HepG2 (cell line): Measurements from ENCODE around the gene ADAM15. TPM values are rescaled to one million over a fixed set of nuclear protein-coding genes. Genes with fewer than 3 reads are reported as not detected.

Source experiments
- ARNT2 ChIP-seq: sonication (generic); formaldehyde crosslinking; IDR thresholded peaks from 2 replicates; pipeline ENCODE4 v1.8.0; 2022; ENCODE audit warnings: mild to moderate bottlenecking, low read depth, missing genetic modification reagents, moderate library complexity
- ATM ChIP-seq: fragments of 450-650 bp; IDR thresholded peaks from 2 replicates; pipeline ENCODE4 v1.7.1; 2017; ENCODE audit warnings: mild to moderate bottlenecking, borderline replicate concordance
- CREB1 ChIP-seq, 2 experiments: fragments of 450-650 bp in 1 of 2; IDR thresholded peaks; 2 replicates each; pipeline ENCODE4 v1.6.1; 2016 to 2017; ENCODE audit warnings: control low read depth in 1 of 2, mild to moderate bottlenecking in 1 of 2, missing compliant biosample characterization in 1 of 2, missing genetic modification characterization in 1 of 2
- HDAC2 ChIP-seq: sonication (generic); formaldehyde crosslinking; IDR thresholded peaks from 2 replicates; pipeline ENCODE4 v1.4.0; 2020; ENCODE audit warnings: missing genetic modification reagents
- IRF1 ChIP-seq: sonication (generic); formaldehyde crosslinking; IDR thresholded peaks from 2 replicates; pipeline ENCODE4 v1.4.0; 2020; ENCODE audit warnings: low read depth, mild to moderate bottlenecking, missing genetic modification reagents
- KLF16 ChIP-seq, 2 experiments: sonication (generic) in 1 of 2; formaldehyde crosslinking in 1 of 2; IDR thresholded peaks; 2 replicates each; pipeline versions ENCODE4 v1.6.1 to v1.8.0; 2016 to 2023; ENCODE audit warnings: missing genetic modification reagents in 2 of 2, missing compliant biosample characterization in 1 of 2
- NFRKB ChIP-seq: fragments of 450-650 bp; IDR thresholded peaks from 2 replicates; pipeline ENCODE4 v1.6.1; 2017
- NONO ChIP-seq, 2 experiments: fragments of 450-650 bp in 1 of 2; sonication (generic) in 1 of 2; formaldehyde crosslinking in 1 of 2; IDR thresholded peaks in 1 of 2; conservative IDR thresholded peaks in 1 of 2; 2 replicates each; pipeline versions ENCODE4 v1.6.1 to v1.8.0; 2017 to 2022; ENCODE audit warnings: mild to moderate bottlenecking in 1 of 2, missing genetic modification reagents in 1 of 2, moderate library complexity in 1 of 2
- PLRG1 ChIP-seq: fragments of 450-650 bp; conservative IDR thresholded peaks from 2 replicates; pipeline ENCODE4 v1.6.1; 2016
- POLR2AphosphoS5 ChIP-seq: IDR thresholded peaks from 2 replicates; pipeline ENCODE4 v1.6.1; 2012; ENCODE audit warnings: low read depth, low read length
- RBFOX2 ChIP-seq: fragments of 200-400 bp; formaldehyde crosslinking; IDR thresholded peaks from 2 replicates; pipeline ENCODE4 v1.6.1; 2017; ENCODE audit warnings: low read depth, mild to moderate bottlenecking, low read length
- RORA ChIP-seq: sonication (generic); formaldehyde crosslinking; IDR thresholded peaks from 2 replicates; pipeline ENCODE4 v1.5.0; 2020; ENCODE audit warnings: mild to moderate bottlenecking, missing genetic modification reagents, moderate library complexity
- SP140L ChIP-seq: sonication (generic); formaldehyde crosslinking; IDR thresholded peaks from 2 replicates; pipeline ENCODE4 v1.4.0; 2020; ENCODE audit warnings: missing genetic modification reagents, borderline replicate concordance
- SSRP1 ChIP-seq: IDR thresholded peaks from 2 replicates; pipeline ENCODE4 v1.6.1; 2016; ENCODE audit warnings: control low read depth
- YEATS2 ChIP-seq: sonication (generic); formaldehyde crosslinking; IDR thresholded peaks from 2 replicates; pipeline ENCODE4 v1.4.0; 2020; ENCODE audit warnings: missing genetic modification reagents, borderline replicate concordance
- ZBTB4 ChIP-seq: sonication (generic); formaldehyde crosslinking; IDR thresholded peaks from 2 replicates; pipeline ENCODE4 v1.4.0; 2020; ENCODE audit warnings: missing genetic modification reagents, mild to moderate bottlenecking, borderline replicate concordance
- ZFP36 ChIP-seq: fragments of 150-350 bp; IDR thresholded peaks from 2 replicates; pipeline ENCODE4 v1.6.1; 2018; ENCODE audit warnings: borderline replicate concordance, low read length, low read depth; ENCODE audit not compliant: partially characterized antibody
- ZFP90 ChIP-seq: sonication (generic); formaldehyde crosslinking; IDR thresholded peaks from 2 replicates; pipeline ENCODE4 v1.8.0; 2022; ENCODE audit warnings: missing genetic modification reagents, mild to moderate bottlenecking, inconsistent platforms, borderline replicate concordance
- ZFX ChIP-seq: sonication (generic); formaldehyde crosslinking; IDR thresholded peaks from 2 replicates; pipeline ENCODE4 v1.4.0; 2020; ENCODE audit warnings: mild to moderate bottlenecking, low read depth, missing genetic modification reagents, moderate library complexity
- ZMAT3 ChIP-seq: sonication (generic); formaldehyde crosslinking; conservative IDR thresholded peaks from 2 replicates; pipeline ENCODE4 v1.7.0; 2021; ENCODE audit warnings: missing genetic modification reagents
- ZMYM2 ChIP-seq: sonication (generic); formaldehyde crosslinking; IDR thresholded peaks from 2 replicates; pipeline ENCODE4 v1.8.0; 2022; ENCODE audit warnings: mild to moderate bottlenecking, missing genetic modification reagents
- ZNF460 ChIP-seq: sonication (generic); formaldehyde crosslinking; IDR thresholded peaks from 2 replicates; pipeline ENCODE4 v1.5.1; 2020; ENCODE audit warnings: missing genetic modification reagents, mild to moderate bottlenecking, borderline replicate concordance
- ZNF570 ChIP-seq: sonication (generic); formaldehyde crosslinking; IDR thresholded peaks from 2 replicates; pipeline ENCODE4 v1.4.0; 2020; ENCODE audit warnings: mild to moderate bottlenecking, missing genetic modification reagents, borderline replicate concordance
- ZNF652 ChIP-seq: IDR thresholded peaks from 2 replicates; pipeline ENCODE4 v1.6.1; 2016; ENCODE audit warnings: low read depth, borderline replicate concordance
- ZNF747 ChIP-seq: sonication (generic); formaldehyde crosslinking; IDR thresholded peaks from 2 replicates; pipeline ENCODE4 v1.8.1; 2023; ENCODE audit warnings: missing genetic modification reagents, mild to moderate bottlenecking, borderline replicate concordance
- ZNF891 ChIP-seq: sonication (generic); formaldehyde crosslinking; IDR thresholded peaks from 2 replicates; pipeline ENCODE4 v1.5.0; 2020; ENCODE audit warnings: mild to moderate bottlenecking, missing genetic modification reagents
- polyA plus RNA-seq, 8 experiments: library from polyadenylated mRNA; depleted of rRNA in 3 of 8; stranded (reverse) in 7 of 8; unstranded in 1 of 8; fragments of >200 nt; fragmentation: Illumina TruSeq in 4 of 8; extraction: Trizol in 4 of 8; gene quantifications; 2 replicates each; pipeline versions ENCODE4 v1.2.1 to v1.2.3, GENCODE V29; 2011 to 2016; ENCODE audit warnings: low read depth in 4 of 8, missing spikeins in 1 of 8, mixed read lengths in 1 of 8; ENCODE audit not compliant: insufficient read depth in 1 of 8
- total RNA-seq, 5 experiments: library from RNA; depleted of rRNA; stranded (reverse); fragments of >200 nt; fragmentation: Illumina TruSeq; extraction: Trizol; gene quantifications; 2 replicates each; pipeline ENCODE4 v1.2.3, GENCODE V29; 2016; ENCODE audit warnings: low read depth in 1 of 5

Gene ADAM15
- total and polyA plus RNA-seq, 2 of the 13 experiments (the other 11 are each of a cell fraction or from before 2014, with no cell fraction given): 17.9 to 25.6 TPM

GRCh38 chr1:155001675-155002463, 49.2 kb upstream of the ADAM15 start (continued):
- no peak for TF ChIP-seq ZBTB4 (CRISPR knock-in tag)
- TF ChIP-seq ATM: no peak
- TF ChIP-seq POLR2AphosphoS5: peak; percentile 64; the same call in 1 of the 2 replicates
- TF ChIP-seq ZFP36: no peak
- TF ChIP-seq ZMYM2 (CRISPR knock-in tag): no peak
- no peak for TF ChIP-seq ZNF891 (CRISPR knock-in tag)
- TF ChIP-seq SP140L: no peak
- TF ChIP-seq NFRKB: no peak
- no peak for TF ChIP-seq YEATS2 (CRISPR knock-in tag)
- no peak for TF ChIP-seq PLRG1
- no peak for TF ChIP-seq RORA (CRISPR knock-in tag)
- TF ChIP-seq KLF16 (CRISPR knock-in tag; IDR thresholded peaks at IDR 0.05): no peak
- TF ChIP-seq ZNF747: no peak
- TF ChIP-seq ZMAT3 (CRISPR knock-in tag): no peak
- TF ChIP-seq RBFOX2: peak; percentile 77; the same call in 1 of the 2 replicates
- TF ChIP-seq ZNF570 (CRISPR knock-in tag): no peak
- no peak; the same call in none of the 2 replicates for TF ChIP-seq ZFX
- no peak for TF ChIP-seq ZNF460
- no peak for TF ChIP-seq SSRP1 (CRISPR knock-in tag)
- TF ChIP-seq IRF1 (CRISPR knock-in tag): no peak
- no peak for TF ChIP-seq ZNF652 (CRISPR knock-in tag)
- no peak for TF ChIP-seq ZFP90 (CRISPR knock-in tag)
- TF ChIP-seq ARNT2 (CRISPR knock-in tag): peak; percentile 26; the same call in 1 of the 2 replicates
- TF ChIP-seq NONO (IDR thresholded peaks at IDR 0.05): no peak
- TF ChIP-seq NONO (CRISPR knock-in tag; conservative IDR thresholded peaks at IDR 0.05): peak; percentile 48; the same call in 1 of the 2 replicates
- TF ChIP-seq CREB1 (IDR thresholded peaks at IDR 0.05): peak; percentile 73; the same call in 1 of the 2 replicates
- TF ChIP-seq CREB1 (CRISPR knock-in tag; IDR thresholded peaks at IDR 0.05): peak; percentile 74
- TF ChIP-seq HDAC2: 0 out of 2 replicates have a peak, but pooled peaks have one; percentile 31
